Measurements from ENCODE around the gene UBTF.

DNA sequence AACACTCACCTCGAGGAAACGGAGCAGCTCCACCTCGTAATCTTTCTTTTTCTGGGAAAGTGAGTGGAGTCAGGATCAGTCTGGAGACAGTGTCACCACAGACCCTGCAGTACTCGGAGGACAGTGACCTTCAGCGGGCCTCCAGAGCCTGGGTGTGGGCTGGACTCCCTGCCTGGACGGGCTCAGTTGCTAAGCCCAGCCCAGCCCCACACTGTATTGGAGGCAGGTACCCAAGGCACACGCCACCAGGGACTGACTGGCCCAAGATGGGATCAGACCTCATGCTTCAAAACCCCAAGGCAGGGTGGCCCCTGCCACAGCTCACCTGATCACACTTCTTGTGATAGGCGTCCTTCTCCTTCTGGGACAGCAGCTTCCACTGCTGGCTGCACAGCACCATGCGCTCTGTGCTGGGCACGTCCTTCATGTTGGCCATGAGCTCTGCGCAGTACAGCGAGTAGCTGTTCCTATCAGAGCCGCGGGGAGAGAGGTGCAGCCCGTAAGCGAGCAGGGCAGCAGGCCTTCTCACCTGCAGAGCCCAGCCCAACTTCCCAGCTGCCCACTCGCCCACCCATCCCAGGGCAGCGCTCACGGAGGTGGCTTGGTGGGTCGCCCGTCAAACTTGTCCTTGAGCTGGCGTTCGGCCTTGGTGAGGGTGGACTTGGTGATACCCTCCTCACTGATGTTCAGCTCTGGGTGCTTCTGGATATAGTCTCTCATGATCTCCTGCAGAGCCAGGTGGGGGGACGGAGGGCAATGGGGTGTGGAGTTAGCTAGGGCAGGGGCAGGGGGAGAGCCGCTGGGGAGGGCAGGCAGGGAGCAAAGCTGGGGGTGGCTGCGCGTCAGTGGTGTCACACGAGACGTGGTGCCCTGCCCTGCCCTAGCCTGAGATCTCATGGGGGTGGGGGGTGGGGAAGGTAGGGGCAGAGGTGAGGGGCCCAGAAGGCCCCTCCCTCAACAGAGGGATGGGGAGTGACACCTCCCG is 7.9 kb downstream of the UBTF start:
- TF ChIP-seq CTCF (IDR thresholded peaks at IDR 0.05) (no peak), POLR2A (IDR thresholded peaks at IDR 0.05) (no peak)

All from ovary (tissue), 3 donors.